Measurements from ENCODE around the gene PFKP.

- TF ChIP-seq CTCF (IDR thresholded peaks at IDR 0.05) = no peak
- TF ChIP-seq ZFX (IDR thresholded peaks at IDR 0.05; ENCODE audit: borderline replicate concordance) = no peak
These were observed 1.8 kb downstream of the PFKP start for GRCh38 chr10:3068968-3069737.
